Esophagus (tissue), 2 donors: ENCODE data around the gene ZNF581. TPM values are rescaled to one million over a fixed set of nuclear protein-coding genes. Genes with fewer than 3 reads are reported as not detected.

Experiments
- H3K27ac ChIP-seq, 2 donors: one replicate each; pipeline ENCODE4 v1.5.1; 2013; ENCODE audit warnings: low read depth in 2 of 2, mild to moderate bottlenecking in 2 of 2, inconsistent platforms in 1 of 2, low read length in 1 of 2, moderate library complexity in 1 of 2
- H3K27me3 ChIP-seq, 2 donors: one replicate each; pipeline ENCODE4 v1.6.1; 2013; ENCODE audit warnings: low read length in 2 of 2, control low read depth in 1 of 2, mild to moderate bottlenecking in 1 of 2; ENCODE audit not compliant: insufficient read depth in 2 of 2, control insufficient read depth in 1 of 2
- H3K36me3 ChIP-seq, 2 donors: one replicate each; pipeline ENCODE4 v1.6.1; 2013; ENCODE audit warnings: low read length in 1 of 2; ENCODE audit not compliant: control insufficient read depth in 2 of 2, insufficient read depth in 2 of 2
- H3K4me1 ChIP-seq, 2 donors: one replicate each; pipeline ENCODE4 v1.6.1; 2013; ENCODE audit warnings: low read length in 1 of 2; ENCODE audit not compliant: control insufficient read depth in 2 of 2, insufficient read depth in 2 of 2
- H3K4me3 ChIP-seq, 2 donors: one replicate each; pipeline ENCODE4 v1.5.1; 2013; ENCODE audit warnings: low read length in 2 of 2, mild to moderate bottlenecking in 2 of 2, low read depth in 1 of 2, moderate library complexity in 1 of 2
- H3K9me3 ChIP-seq, 2 donors: one replicate each; pipeline ENCODE4 v1.6.1; 2013; ENCODE audit warnings: mild to moderate bottlenecking in 2 of 2, low read depth in 1 of 2, low read length in 1 of 2, moderate library complexity in 1 of 2; ENCODE audit not compliant: control insufficient read depth in 2 of 2, insufficient read depth in 1 of 2
- WGBS, 2 donors: extraction: QIAGEN DNeasy Blood & Tissue Kit; methylation state at CpG; one replicate each; pipeline ENCODE4 v1.1.7; 2013; 5-methylcytosine and 5-hydroxymethylcytosine counted together
- polyA plus RNA-seq, 2 donors: library from polyadenylated mRNA; stranded (reverse); fragments of 200-250 nt; gene quantifications; one replicate each; pipeline ENCODE4 v1.2.3, GENCODE V29; 2013
- donor health status: healthy with polysubstance abuse.
- donor health status: Bipolar disorder and iron deficiency.

Gene ZNF581
- polyA plus RNA-seq, result 10 to 100 TPM; 10.3 to 16.6 TPM

- Histone ChIP-seq H3K4me1 (peaks cover 7 to 19% of the 10 kb centered on the region in 2 donors), H3K27me3 (no peaks in the 10 kb centered on the region), H3K4me3 (peak within 1 kb of the TSS; percentile 62 to 96), H3K27ac (peak within 1 kb of the TSS; percentile 86 to 88), H3K36me3 (peaks cover 0 to 11% of the 10 kb centered on the region in 2 donors), H3K9me3 (no peaks in the 10 kb centered on the region)
- WGBS, 2 donors, result 2% methylated on average over 55 to 56 of the region's 56 CpGs
Observed at GRCh38 chr19:55643003-55643886, at the start of gene ZNF581. Gene ZNF581 (plus strand): TSS chr19:55643649. CDS start chr19:55644572, 923 bp downstream.

- no peaks in the 10 kb centered on the region for H3K4me1 ChIP-seq
- no peak overlapping the region for H3K27ac ChIP-seq
- no peaks in the 10 kb centered on the region for H3K27me3 ChIP-seq
- WGBS, 2 donors, result 85 to 90% methylated on average over 4 of the region's 4 CpGs
- H3K36me3 ChIP-seq, result peaks cover 0 to 19% of the 10 kb centered on the region in 2 donors
- no peak overlapping the region for H3K4me3 ChIP-seq
- H3K9me3 ChIP-seq, result no peaks in the 10 kb centered on the region
Observed at GRCh38 chr19:55594996-55595545, 48.4 kb upstream of the ZNF581 start.

GRCh38 chr19:55596304-55596703 is 47.1 kb upstream of the ZNF581 start:
- peaks cover 0 to 19% of the 10 kb centered on the region in 2 donors for H3K36me3 ChIP-seq
- 94 to 96% methylated on average over 3 of the region's 3 CpGs for WGBS, 2 donors

GRCh38 chr19:55597501-55597921 is 45.9 kb upstream of the ZNF581 start:
- WGBS, 2 donors, result 95 to 96% methylated on average over 30 of the region's 30 CpGs
- H3K27me3 ChIP-seq, result no peaks in the 10 kb centered on the region
- no peak overlapping the region for H3K27ac ChIP-seq
- peaks cover 0 to 2% of the 10 kb centered on the region in 2 donors for H3K4me1 ChIP-seq
- H3K36me3 ChIP-seq, result peaks cover 0 to 18% of the 10 kb centered on the region in 2 donors
- H3K4me3 ChIP-seq, result no peak overlapping the region
- H3K9me3 ChIP-seq, result no peaks in the 10 kb centered on the region

More at GRCh38 chr19:55596304-55596703, 47.1 kb upstream of the ZNF581 start:
- Histone ChIP-seq H3K9me3 (no peaks in the 10 kb centered on the region), H3K4me3 (no peak overlapping the region), H3K27me3 (no peaks in the 10 kb centered on the region), H3K4me1 (peaks cover 0 to 2% of the 10 kb centered on the region in 2 donors), H3K27ac (no peak overlapping the region)

GRCh38 chr19:55598034-55598433 is 45.4 kb upstream of the ZNF581 start:
- Histone ChIP-seq H3K27me3 (no peaks in the 10 kb centered on the region), H3K4me3 (no peak overlapping the region), H3K9me3 (no peaks in the 10 kb centered on the region), H3K36me3 (peaks cover 0 to 23% of the 10 kb centered on the region in 2 donors), H3K4me1 (peaks cover 0 to 2% of the 10 kb centered on the region in 2 donors), H3K27ac (no peak overlapping the region)
- 86 to 92% methylated on average over 9 of the region's 9 CpGs for WGBS, 2 donors

- 6 to 7% methylated on average over 23 to 26 of the region's 26 CpGs for WGBS, 2 donors
- Histone ChIP-seq H3K4me3 (peak overlapping the region; percentile 57 to 78), H3K4me1 (peaks cover 0 to 2% of the 10 kb centered on the region in 2 donors), H3K27ac (peak overlapping the region; percentile 86 to 100), H3K9me3 (no peaks in the 10 kb centered on the region), H3K27me3 (no peaks in the 10 kb centered on the region), H3K36me3 (peaks cover 0 to 21% of the 10 kb centered on the region in 2 donors)
Observed at GRCh38 chr19:55598719-55599467, 44.6 kb upstream of the ZNF581 start.

- H3K36me3 ChIP-seq, result peaks cover 0 to 21% of the 10 kb centered on the region in 2 donors
- peak within 1 kb of the TSS; percentile 86 to 100 for H3K27ac ChIP-seq
- no peaks in the 10 kb centered on the region for H3K27me3 ChIP-seq
- peak within 1 kb of the TSS; percentile 57 to 78 for H3K4me3 ChIP-seq
- 0 to 1% methylated on average over 19 to 23 of the region's 23 CpGs for WGBS, 2 donors
- H3K4me1 ChIP-seq, result peaks cover 0 to 3% of the 10 kb centered on the region in 2 donors
- H3K9me3 ChIP-seq, result no peaks in the 10 kb centered on the region
Observed at GRCh38 chr19:55599468-55599841, 44.0 kb upstream of the ZNF581 start, which contains the start of gene FIZ1. Gene FIZ1 (minus strand): TSS chr19:55599517. CDS start chr19:55597865, 1,652 bp downstream.

- H3K27ac ChIP-seq, result peak within 1 kb of the TSS; percentile 86 to 100
- H3K36me3 ChIP-seq, result peaks cover 0 to 21% of the 10 kb centered on the region in 2 donors
- H3K4me3 ChIP-seq, result peak within 1 kb of the TSS; percentile 57 to 78
- H3K27me3 ChIP-seq, result no peaks in the 10 kb centered on the region
- 1% methylated on average over 33 to 97 of the region's 97 CpGs for WGBS, 2 donors
- H3K4me1 ChIP-seq, result peaks cover 0 to 7% of the 10 kb centered on the region in 2 donors
- H3K9me3 ChIP-seq, result no peaks in the 10 kb centered on the region
Observed at GRCh38 chr19:55599842-55600661, 43.4 kb upstream of the ZNF581 start, which contains the start of gene ZNF524. Gene ZNF524 (plus strand): TSS chr19:55600288. CDS start chr19:55602113, 1,825 bp downstream.
